ENCODE measurements around the gene LTO1. TPM values are rescaled to one million over a fixed set of nuclear protein-coding genes. Genes with fewer than 3 reads are reported as not detected.
A peak's percentile ranks its signal among the peaks of the same experiment; 100 is the strongest.

LTO1 gene
- total and polyA plus RNA-seq, 10 of the 15 experiments (the other 5 are each of a cell fraction or from before 2014, with no cell fraction given), result 2.6 to 27.5 (median 14.4) TPM

DNA sequence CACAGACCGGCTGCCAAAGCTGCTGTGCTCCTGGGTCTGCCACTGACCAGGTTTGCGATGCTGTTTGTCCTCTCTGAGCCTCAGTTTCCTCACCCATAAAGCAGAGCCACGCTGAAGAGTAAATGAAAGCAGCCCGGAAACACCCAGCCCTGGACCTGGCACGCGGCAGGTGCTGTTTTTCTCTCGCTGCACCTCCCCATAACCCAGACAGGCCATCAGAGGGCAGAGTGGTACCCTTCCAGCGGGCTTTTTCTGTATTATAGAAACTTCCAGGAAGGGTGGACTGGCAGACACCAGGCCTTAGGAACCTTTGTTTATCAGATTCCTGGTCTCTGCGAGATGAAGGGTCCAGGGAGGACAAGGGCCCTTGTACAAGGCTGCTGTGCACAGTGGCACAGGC is 46.6 kb upstream of the LTO1 start:
- CTCF ChIA-PET, result no interaction called here
- WGBS (ENCODE audit: insufficient coverage, insufficient replicate concordance, low lambda C conversion rate, missing lambda C conversion rate), result 21% methylated on average over 9 of the region's 9 CpGs
- FAIRE-seq (no peak), ATAC-seq (no peak), DNase-seq (ENCODE audit: low read depth, low spot score) (no peak)
- POLR2A ChIA-PET, result no interaction called here
- H3K79me2 ChIP-seq (ENCODE audit: control insufficient read depth, insufficient read depth, low read length), result no peaks in the 10 kb centered on the region
- intact Hi-C loops (cut with micrococcal nuclease; ENCODE audit: unreplicated experiment), result no loop called here
- TF ChIP-seq, protein P1, sequence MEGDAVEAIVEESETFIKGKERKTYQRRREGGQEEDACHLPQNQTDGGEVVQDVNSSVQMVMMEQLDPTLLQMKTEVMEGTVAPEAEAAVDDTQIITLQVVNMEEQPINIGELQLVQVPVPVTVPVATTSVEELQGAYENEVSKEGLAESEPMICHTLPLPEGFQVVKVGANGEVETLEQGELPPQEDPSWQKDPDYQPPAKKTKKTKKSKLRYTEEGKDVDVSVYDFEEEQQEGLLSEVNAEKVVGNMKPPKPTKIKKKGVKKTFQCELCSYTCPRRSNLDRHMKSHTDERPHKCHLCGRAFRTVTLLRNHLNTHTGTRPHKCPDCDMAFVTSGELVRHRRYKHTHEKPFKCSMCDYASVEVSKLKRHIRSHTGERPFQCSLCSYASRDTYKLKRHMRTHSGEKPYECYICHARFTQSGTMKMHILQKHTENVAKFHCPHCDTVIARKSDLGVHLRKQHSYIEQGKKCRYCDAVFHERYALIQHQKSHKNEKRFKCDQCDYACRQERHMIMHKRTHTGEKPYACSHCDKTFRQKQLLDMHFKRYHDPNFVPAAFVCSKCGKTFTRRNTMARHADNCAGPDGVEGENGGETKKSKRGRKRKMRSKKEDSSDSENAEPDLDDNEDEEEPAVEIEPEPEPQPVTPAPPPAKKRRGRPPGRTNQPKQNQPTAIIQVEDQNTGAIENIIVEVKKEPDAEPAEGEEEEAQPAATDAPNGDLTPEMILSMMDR (IDR thresholded peaks at IDR 0.05 in 2 of 3, conservative IDR thresholded peaks at IDR 0.05 in 1 of 3; ENCODE audit: control insufficient read depth in 2 of 3, extremely low read depth in 1 of 3, insufficient read depth in 1 of 3, low read depth in 3 of 3, low read length in 3 of 3), result 0 out of 6 replicates have a peak, but pooled peaks of 1 of the 3 experiments have one; percentile 14
- TF ChIP-seq JUND (IDR thresholded peaks at IDR 0.05; ENCODE audit: low read depth, low read length), result no peak
- TF ChIP-seq MTA3 (IDR thresholded peaks at IDR 0.05; ENCODE audit: borderline replicate concordance, low read length), result no peak
- SMC1A ChIA-PET (ENCODE audit: uncharacterized antibody, unreplicated experiment), result no interaction called here
- no peak overlapping the region for H3K27ac ChIP-seq (ENCODE audit: control insufficient read depth, insufficient read depth)
- no peak overlapping the region for H3K4me3 ChIP-seq
- RAD21 ChIA-PET (ENCODE audit: unreplicated experiment), result no interaction called here
- H3K36me3 ChIP-seq (ENCODE audit: control insufficient read depth in 2 of 2, insufficient read depth in 2 of 2, low read length in 1 of 2), result no peaks in the 10 kb centered on the region
- no peaks in the 10 kb centered on the region for H3K9me3 ChIP-seq (replicated peaks; ENCODE audit: control insufficient read depth, insufficient read depth, low read length)
- H3K4me2 ChIP-seq (ENCODE audit: control insufficient read depth, insufficient read depth), result no peak overlapping the region
- BruUV-seq (replicated peaks), result no TSS peak
- in situ Hi-C loops (cut with MboI), result no loop called here
- H2AFZ ChIP-seq (ENCODE audit: control insufficient read depth, low read depth, low read length), result no peak overlapping the region
- H3K9ac ChIP-seq (ENCODE audit: control insufficient read depth, insufficient read depth, low read length), result no peak overlapping the region
- H3K27me3 ChIP-seq (replicated peaks in 1 of 2; ENCODE audit: control insufficient read depth in 2 of 2, insufficient read depth in 2 of 2, low read length in 1 of 2), result peaks cover 0 to 7% of the 10 kb centered on the region in 2 experiments; a peak in 3 of 4 replicates
- 0 out of 2 replicates have a peak, but pooled peaks cover 2% of the 10 kb centered on the region for H4K20me1 ChIP-seq (ENCODE audit: control insufficient read depth, insufficient read depth)
- H3K4me1 ChIP-seq (ENCODE audit: control insufficient read depth, insufficient read depth, low read length), result no peaks in the 10 kb centered on the region

DNA sequence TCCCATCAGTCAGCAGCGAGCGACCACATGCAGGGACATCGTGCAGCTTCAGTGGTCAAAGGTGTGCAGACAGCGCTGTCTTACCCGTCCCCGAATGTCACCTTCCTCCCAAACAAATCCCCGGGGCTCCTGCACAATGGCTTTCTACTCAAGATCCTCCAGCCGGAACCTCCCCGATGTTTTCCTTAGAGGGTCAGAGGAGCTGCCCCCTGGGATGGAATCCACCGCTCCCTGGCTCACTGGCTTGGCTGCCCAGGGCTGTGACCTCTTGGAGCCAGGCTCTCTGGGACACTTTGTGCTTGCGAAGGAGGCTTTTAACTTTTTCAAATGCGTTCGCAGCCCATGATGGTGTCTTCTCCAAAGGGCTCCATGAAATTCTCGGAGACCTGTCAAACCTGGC is 46.0 kb upstream of the LTO1 start:
- DNase-seq (ENCODE audit: low read depth, low spot score) (no peak), FAIRE-seq (no peak), ATAC-seq (no peak)
- 12% methylated on average over 14 of the region's 14 CpGs for WGBS (ENCODE audit: insufficient coverage, insufficient replicate concordance, low lambda C conversion rate, missing lambda C conversion rate)
- no peak overlapping the region for H3K9ac ChIP-seq (ENCODE audit: control insufficient read depth, insufficient read depth, low read length)
- H3K27ac ChIP-seq (ENCODE audit: control insufficient read depth, insufficient read depth), result no peak overlapping the region
- ChIA-PET POLR2A (no interaction called here), RAD21 (ENCODE audit: unreplicated experiment) (no interaction called here), CTCF (no interaction called here), SMC1A (ENCODE audit: uncharacterized antibody, unreplicated experiment) (no interaction called here)
- no peaks in the 10 kb centered on the region for H3K79me2 ChIP-seq (ENCODE audit: control insufficient read depth, insufficient read depth, low read length)
- H3K27me3 ChIP-seq (replicated peaks in 1 of 2; ENCODE audit: control insufficient read depth in 2 of 2, insufficient read depth in 2 of 2, low read length in 1 of 2), result peaks cover 0 to 7% of the 10 kb centered on the region in 2 experiments; a peak in 3 of 4 replicates
- H3K4me1 ChIP-seq (ENCODE audit: control insufficient read depth, insufficient read depth, low read length), result no peaks in the 10 kb centered on the region
- in situ Hi-C loops (cut with MboI), result no loop called here
- H3K9me3 ChIP-seq (replicated peaks; ENCODE audit: control insufficient read depth, insufficient read depth, low read length), result no peaks in the 10 kb centered on the region
- H3K4me3 ChIP-seq, result no peak overlapping the region
- no peaks in the 10 kb centered on the region for H3K36me3 ChIP-seq (ENCODE audit: control insufficient read depth in 2 of 2, insufficient read depth in 2 of 2, low read length in 1 of 2)
- H2AFZ ChIP-seq (ENCODE audit: control insufficient read depth, low read depth, low read length), result no peak overlapping the region
- TF ChIP-seq CEBPB (IDR thresholded peaks at IDR 0.05; ENCODE audit: borderline replicate concordance in 1 of 2, low read depth in 2 of 2, low read length in 2 of 2) (no peak), CBFB (IDR thresholded peaks at IDR 0.05; ENCODE audit: low read depth) (no peak), YY1 (IDR thresholded peaks at IDR 0.05; ENCODE audit: low read depth, low read length) (no peak), TCF7 (IDR thresholded peaks at IDR 0.05; ENCODE audit: borderline replicate concordance) (no peak), JUND (IDR thresholded peaks at IDR 0.05; ENCODE audit: low read depth, low read length) (no peak)
- TF ChIP-seq, protein P2, sequence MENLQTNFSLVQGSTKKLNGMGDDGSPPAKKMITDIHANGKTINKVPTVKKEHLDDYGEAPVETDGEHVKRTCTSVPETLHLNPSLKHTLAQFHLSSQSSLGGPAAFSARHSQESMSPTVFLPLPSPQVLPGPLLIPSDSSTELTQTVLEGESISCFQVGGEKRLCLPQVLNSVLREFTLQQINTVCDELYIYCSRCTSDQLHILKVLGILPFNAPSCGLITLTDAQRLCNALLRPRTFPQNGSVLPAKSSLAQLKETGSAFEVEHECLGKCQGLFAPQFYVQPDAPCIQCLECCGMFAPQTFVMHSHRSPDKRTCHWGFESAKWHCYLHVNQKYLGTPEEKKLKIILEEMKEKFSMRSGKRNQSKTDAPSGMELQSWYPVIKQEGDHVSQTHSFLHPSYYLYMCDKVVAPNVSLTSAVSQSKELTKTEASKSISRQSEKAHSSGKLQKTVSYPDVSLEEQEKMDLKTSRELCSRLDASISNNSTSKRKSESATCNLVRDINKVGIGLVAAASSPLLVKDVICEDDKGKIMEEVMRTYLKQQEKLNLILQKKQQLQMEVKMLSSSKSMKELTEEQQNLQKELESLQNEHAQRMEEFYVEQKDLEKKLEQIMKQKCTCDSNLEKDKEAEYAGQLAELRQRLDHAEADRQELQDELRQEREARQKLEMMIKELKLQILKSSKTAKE (IDR thresholded peaks at IDR 0.05; ENCODE audit: low read depth, poor library complexity, severe bottlenecking), result no peak
- TF ChIP-seq, protein P3, sequence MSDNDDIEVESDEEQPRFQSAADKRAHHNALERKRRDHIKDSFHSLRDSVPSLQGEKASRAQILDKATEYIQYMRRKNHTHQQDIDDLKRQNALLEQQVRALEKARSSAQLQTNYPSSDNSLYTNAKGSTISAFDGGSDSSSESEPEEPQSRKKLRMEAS (IDR thresholded peaks at IDR 0.05; ENCODE audit: low read depth, low read length), result no peak
- no TSS peak for BruUV-seq (replicated peaks)
- intact Hi-C loops (cut with micrococcal nuclease; ENCODE audit: unreplicated experiment), result no loop called here
- H3K4me2 ChIP-seq (ENCODE audit: control insufficient read depth, insufficient read depth), result no peak overlapping the region
- 0 out of 2 replicates have a peak, but pooled peaks cover 2% of the 10 kb centered on the region for H4K20me1 ChIP-seq (ENCODE audit: control insufficient read depth, insufficient read depth)
